ENCODE data around the gene SEPTIN8. TPM values are rescaled to one million over a fixed set of nuclear protein-coding genes. Genes with fewer than 3 reads are reported as not detected.

Gene SEPTIN8
- total and polyA plus RNA-seq, 2 donors (not counting 3 experiments of a cell fraction or from before 2014, with no cell fraction given): 56.6 to 82.1 TPM

- no peak for FAIRE-seq
These were observed 68.4 kb downstream of the SEPTIN8 start for GRCh38 chr5:132708645-132709044.

DNA sequence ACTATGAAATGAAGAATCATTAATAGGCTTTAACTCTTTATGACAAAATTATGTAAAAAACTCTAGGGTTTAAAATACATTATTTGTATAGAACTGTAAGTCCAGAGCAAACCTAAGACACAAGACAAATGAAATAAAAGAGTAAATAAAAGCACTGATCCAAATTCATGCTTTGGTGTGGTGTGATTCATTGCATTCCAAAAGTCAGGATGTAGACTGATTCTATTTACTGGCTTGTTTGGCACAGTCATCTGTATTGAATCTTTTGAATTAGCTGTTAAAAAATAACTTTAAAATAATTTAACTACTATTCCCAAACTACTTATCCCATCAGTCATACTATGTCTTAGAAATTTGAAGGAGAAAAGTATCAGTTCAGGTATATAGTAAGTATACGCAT lies 72.2 kb downstream of the SEPTIN8 start:
- no TSS peak for BruUV-seq (replicated peaks)
- intact Hi-C loops (cut with micrococcal nuclease) (no loop called here), dilution Hi-C loops (cut with MboI; ENCODE audit: extremely low pct_ligation_motif_present, low sequenced_read_pairs) (no loop called here)
- no peak for TF ChIP-seq MAX (IDR thresholded peaks at IDR 0.05; ENCODE audit: insufficient read depth, insufficient read length)
- peak; percentile 31 for TF ChIP-seq FOS (IDR thresholded peaks at IDR 0.05; ENCODE audit: borderline replicate concordance, insufficient read depth, low read length)
- Histone ChIP-seq H3K4me3 (replicated peaks in 1 of 3; ENCODE audit: insufficient read depth in 1 of 3, low read depth in 1 of 3, low read length in 3 of 3) (no peak overlapping the region), H3K9ac (replicated peaks; ENCODE audit: extremely low read depth, insufficient read depth, low read length) (no peak overlapping the region), H3K9me3 (replicated peaks; ENCODE audit: control insufficient read depth, insufficient read depth, low read length) (no peaks in the 10 kb centered on the region), H3K27me3 (ENCODE audit: control insufficient read depth in 2 of 2, insufficient read depth in 2 of 2, low read length in 2 of 2) (no peaks in the 10 kb centered on the region), H2AFZ (ENCODE audit: low read depth, low read length) (no peak overlapping the region), H3K9me1 (replicated peaks; ENCODE audit: control insufficient read depth, extremely low read depth, insufficient read depth, low read length) (peaks cover 2% of the 10 kb centered on the region), H3K27ac (ENCODE audit: insufficient read depth, low read depth, low read length) (peak overlapping the region; percentile 18), H3K4me1 (ENCODE audit: control insufficient read depth, extremely low read depth, insufficient read depth, low read length) (peaks cover 13% of the 10 kb centered on the region), H4K20me1 (replicated peaks; ENCODE audit: control insufficient read depth, extremely low read depth, insufficient read depth, low read length) (peaks cover 2% of the 10 kb centered on the region), H3K4me2 (ENCODE audit: insufficient read depth, low read length) (no peak overlapping the region), H3K79me2 (ENCODE audit: control insufficient read depth, insufficient read depth, low read length) (no peaks in the 10 kb centered on the region), H3K36me3 (ENCODE audit: control insufficient read depth in 2 of 2, extremely low read depth in 1 of 2, insufficient read depth in 2 of 2, low read length in 2 of 2) (no peaks in the 10 kb centered on the region)
- CTCF ChIA-PET: interaction anchor here (1.4 kb wide), 1 partner anchor 14 kb away, joined by 3 read pairs; no protein-coding TSS in a partner anchor
- POLR2A ChIA-PET: no interaction called here
- DNase-seq (ENCODE audit: low read depth, low spot score) (peak; percentile 40), FAIRE-seq (peak; percentile 4)

More at GRCh38 chr5:132708645-132709044, 68.4 kb downstream of the SEPTIN8 start:
- Histone ChIP-seq H3K79me2 (ENCODE audit: control insufficient read depth, insufficient read depth, low read length) (no peaks in the 10 kb centered on the region), H3K27me3 (ENCODE audit: control insufficient read depth in 2 of 2, insufficient read depth in 2 of 2, low read length in 2 of 2) (no peaks in the 10 kb centered on the region), H3K4me2 (ENCODE audit: insufficient read depth, low read length) (no peak overlapping the region), H2AFZ (ENCODE audit: low read depth, low read length) (no peak overlapping the region), H3K4me3 (replicated peaks in 1 of 3; ENCODE audit: insufficient read depth in 1 of 3, low read depth in 1 of 3, low read length in 3 of 3) (no peak overlapping the region), H3K4me1 (ENCODE audit: control insufficient read depth, extremely low read depth, insufficient read depth, low read length) (peaks cover 13% of the 10 kb centered on the region), H3K9me3 (replicated peaks; ENCODE audit: control insufficient read depth, insufficient read depth, low read length) (no peaks in the 10 kb centered on the region), H3K9me1 (replicated peaks; ENCODE audit: control insufficient read depth, extremely low read depth, insufficient read depth, low read length) (peaks cover 2% of the 10 kb centered on the region), H3K36me3 (ENCODE audit: control insufficient read depth in 2 of 2, extremely low read depth in 1 of 2, insufficient read depth in 2 of 2, low read length in 2 of 2) (no peaks in the 10 kb centered on the region), H3K9ac (replicated peaks; ENCODE audit: extremely low read depth, insufficient read depth, low read length) (no peak overlapping the region), H4K20me1 (replicated peaks; ENCODE audit: control insufficient read depth, extremely low read depth, insufficient read depth, low read length) (peaks cover 2% of the 10 kb centered on the region), H3K27ac (ENCODE audit: insufficient read depth, low read depth, low read length) (no peak overlapping the region)
- TF ChIP-seq MYC (IDR thresholded peaks at IDR 0.05; ENCODE audit: low read depth, low read length) (no peak), GATA2 (IDR thresholded peaks at IDR 0.05; ENCODE audit: insufficient read depth, insufficient read length, low read depth, low read length) (no peak), EZH2 (IDR thresholded peaks at IDR 0.05; ENCODE audit: borderline replicate concordance, low read depth, low read length, severe bottlenecking) (no peak)
- BruUV-seq (replicated peaks): no TSS peak
- intact Hi-C loops (cut with micrococcal nuclease): no loop called here
- ChIA-PET POLR2A (interaction anchor here (0.7 kb wide), 1 partner anchor 27 kb away, joined by 3 read pairs; no protein-coding TSS in a partner anchor), CTCF (interaction anchor here (0.6 to 1.9 kb wide), 6 partner anchors 8 to 1394 kb away, joined by 3 to 5 read pairs (median 4); partner anchors contain the start of gene KIF3A)
- dilution Hi-C loops (cut with MboI; ENCODE audit: extremely low pct_ligation_motif_present, low sequenced_read_pairs): no loop called here
- DNase-seq (ENCODE audit: low read depth, low spot score): no peak

Other genes with a start within 250 kb of the SEPTIN8 start
- gene IL5, start 233.7 kb downstream of the SEPTIN8 start, total RNA-seq: not detected in 2 replicates
- gene IL5, start 233.7 kb downstream of the SEPTIN8 start, polyA plus RNA-seq: not detected in 2 replicates
- gene RAD50, start 220.3 kb downstream of the SEPTIN8 start, total RNA-seq: 18.7 and 20.4 TPM in 2 replicates
- gene RAD50, start 220.3 kb downstream of the SEPTIN8 start, polyA plus RNA-seq: 5.2 and 6.1 TPM in 2 replicates
- gene IL13, start 119.1 kb downstream of the SEPTIN8 start, total RNA-seq: not detected in 2 replicates
- 0.06 TPM in 2 replicates for gene IL13, start 119.1 kb downstream of the SEPTIN8 start, polyA plus RNA-seq
- not detected in 2 replicates for gene IL4, start 103.2 kb downstream of the SEPTIN8 start, total RNA-seq
- not detected in 2 replicates for gene IL4, start 103.2 kb downstream of the SEPTIN8 start, polyA plus RNA-seq
- 11.2 and 15.8 TPM in 2 replicates for gene KIF3A, start 39.7 kb downstream of the SEPTIN8 start, total RNA-seq
- 2.4 and 3.3 TPM in 2 replicates for gene KIF3A, start 39.7 kb downstream of the SEPTIN8 start, polyA plus RNA-seq
- gene CCNI2, start 29.8 kb downstream of the SEPTIN8 start, total RNA-seq: 0.53 TPM in 1 of 2 replicates, not detected in the other
- 0.13 and 0.25 TPM in 2 replicates for gene CCNI2, start 29.8 kb downstream of the SEPTIN8 start, polyA plus RNA-seq
- not detected in 2 replicates for gene SOWAHA, start 36.1 kb upstream of the SEPTIN8 start, total RNA-seq
- gene SOWAHA, start 36.1 kb upstream of the SEPTIN8 start, polyA plus RNA-seq: not detected in 2 replicates
- gene SHROOM1, start 53.4 kb upstream of the SEPTIN8 start, total RNA-seq: 20.9 and 21.0 TPM in 2 replicates
- 12.8 and 13.0 TPM in 2 replicates for gene SHROOM1, start 53.4 kb upstream of the SEPTIN8 start, polyA plus RNA-seq
- 0.32 TPM in 1 of 2 replicates, not detected in the other for gene GDF9, start 89.2 kb upstream of the SEPTIN8 start, total RNA-seq
- gene GDF9, start 89.2 kb upstream of the SEPTIN8 start, polyA plus RNA-seq: 0.07 and 0.24 TPM in 2 replicates
- gene UQCRQ, start 89.4 kb upstream of the SEPTIN8 start, total RNA-seq: 390 and 458 TPM in 2 replicates
- 246 and 263 TPM in 2 replicates for gene UQCRQ, start 89.4 kb upstream of the SEPTIN8 start, polyA plus RNA-seq
- gene LEAP2, start 96.4 kb upstream of the SEPTIN8 start, total RNA-seq: 0.40 and 0.99 TPM in 2 replicates
- gene LEAP2, start 96.4 kb upstream of the SEPTIN8 start, polyA plus RNA-seq: 0.37 and 0.48 TPM in 2 replicates
- gene AFF4, start 186.4 kb upstream of the SEPTIN8 start, total RNA-seq: 85.5 and 88.3 TPM in 2 replicates
- gene AFF4, start 186.4 kb upstream of the SEPTIN8 start, polyA plus RNA-seq: 21.3 and 27.0 TPM in 2 replicates
- 25.9 and 30.5 TPM in 2 replicates for gene ZCCHC10, start 249.3 kb upstream of the SEPTIN8 start, total RNA-seq
- 32.1 and 35.3 TPM in 2 replicates for gene ZCCHC10, start 249.3 kb upstream of the SEPTIN8 start, polyA plus RNA-seq

Data from endothelial cell of umbilical vein (primary cell).